ENCODE measurements around the gene SRGAP1.
"Not testable (repeated sequence)": the region's sequence is repeated elsewhere in the genome, so short reads cannot be mapped to it uniquely, and the experiment has no call there.

The SRGAP1 gene

DNA sequence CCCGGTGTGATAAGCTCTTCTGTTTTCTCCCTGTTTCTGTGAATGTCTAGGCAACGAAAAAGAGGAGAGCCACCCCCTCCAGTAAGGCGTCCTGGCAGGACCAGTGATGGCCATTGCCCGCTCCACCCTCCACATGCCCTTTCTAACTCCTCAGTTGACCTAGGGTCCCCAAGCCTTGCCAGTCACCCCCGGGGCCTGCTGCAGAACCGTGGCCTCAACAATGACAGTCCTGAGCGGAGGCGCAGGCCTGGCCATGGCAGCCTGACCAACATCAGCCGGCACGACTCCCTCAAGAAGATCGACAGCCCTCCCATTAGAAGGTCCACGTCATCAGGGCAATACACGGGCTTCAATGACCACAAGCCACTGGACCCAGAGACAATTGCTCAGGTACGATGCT is 283.3 kb downstream of the SRGAP1 start:
- CTCF ChIA-PET, result no interaction called here
- no peaks in the 10 kb centered on the region for H3K9me3 ChIP-seq (ENCODE audit: control insufficient read depth, insufficient read depth, low read depth, low read length)
- H3K4me1 ChIP-seq (ENCODE audit: control insufficient read depth, insufficient read depth, low read length), result no peaks in the 10 kb centered on the region
- peaks cover 0 to 8% of the 10 kb centered on the region in 2 experiments; a peak in 2 of 3 replicates for H3K36me3 ChIP-seq (ENCODE audit: control insufficient read depth in 2 of 2, insufficient read depth in 1 of 2, low read length in 2 of 2)
- no peak overlapping the region for H3K27ac ChIP-seq (ENCODE audit: extremely low read depth, low read depth, low read length)
- POLR2A ChIA-PET, result no interaction called here
- TF ChIP-seq, protein P1, sequence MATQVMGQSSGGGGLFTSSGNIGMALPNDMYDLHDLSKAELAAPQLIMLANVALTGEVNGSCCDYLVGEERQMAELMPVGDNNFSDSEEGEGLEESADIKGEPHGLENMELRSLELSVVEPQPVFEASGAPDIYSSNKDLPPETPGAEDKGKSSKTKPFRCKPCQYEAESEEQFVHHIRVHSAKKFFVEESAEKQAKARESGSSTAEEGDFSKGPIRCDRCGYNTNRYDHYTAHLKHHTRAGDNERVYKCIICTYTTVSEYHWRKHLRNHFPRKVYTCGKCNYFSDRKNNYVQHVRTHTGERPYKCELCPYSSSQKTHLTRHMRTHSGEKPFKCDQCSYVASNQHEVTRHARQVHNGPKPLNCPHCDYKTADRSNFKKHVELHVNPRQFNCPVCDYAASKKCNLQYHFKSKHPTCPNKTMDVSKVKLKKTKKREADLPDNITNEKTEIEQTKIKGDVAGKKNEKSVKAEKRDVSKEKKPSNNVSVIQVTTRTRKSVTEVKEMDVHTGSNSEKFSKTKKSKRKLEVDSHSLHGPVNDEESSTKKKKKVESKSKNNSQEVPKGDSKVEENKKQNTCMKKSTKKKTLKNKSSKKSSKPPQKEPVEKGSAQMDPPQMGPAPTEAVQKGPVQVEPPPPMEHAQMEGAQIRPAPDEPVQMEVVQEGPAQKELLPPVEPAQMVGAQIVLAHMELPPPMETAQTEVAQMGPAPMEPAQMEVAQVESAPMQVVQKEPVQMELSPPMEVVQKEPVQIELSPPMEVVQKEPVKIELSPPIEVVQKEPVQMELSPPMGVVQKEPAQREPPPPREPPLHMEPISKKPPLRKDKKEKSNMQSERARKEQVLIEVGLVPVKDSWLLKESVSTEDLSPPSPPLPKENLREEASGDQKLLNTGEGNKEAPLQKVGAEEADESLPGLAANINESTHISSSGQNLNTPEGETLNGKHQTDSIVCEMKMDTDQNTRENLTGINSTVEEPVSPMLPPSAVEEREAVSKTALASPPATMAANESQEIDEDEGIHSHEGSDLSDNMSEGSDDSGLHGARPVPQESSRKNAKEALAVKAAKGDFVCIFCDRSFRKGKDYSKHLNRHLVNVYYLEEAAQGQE (tag by site-specific recombination; IDR thresholded peaks at IDR 0.05), result no peak
- TF ChIP-seq ZNF10 (tag by site-specific recombination; IDR thresholded peaks at IDR 0.05) (no peak), ZSCAN23 (tag by site-specific recombination; IDR thresholded peaks at IDR 0.05) (no peak), ZNF791 (tag by site-specific recombination; IDR thresholded peaks at IDR 0.05) (no peak), ZFP41 (tag by site-specific recombination; IDR thresholded peaks at IDR 0.05; ENCODE audit: borderline replicate concordance) (no peak)
- TF ChIP-seq, protein P2, sequence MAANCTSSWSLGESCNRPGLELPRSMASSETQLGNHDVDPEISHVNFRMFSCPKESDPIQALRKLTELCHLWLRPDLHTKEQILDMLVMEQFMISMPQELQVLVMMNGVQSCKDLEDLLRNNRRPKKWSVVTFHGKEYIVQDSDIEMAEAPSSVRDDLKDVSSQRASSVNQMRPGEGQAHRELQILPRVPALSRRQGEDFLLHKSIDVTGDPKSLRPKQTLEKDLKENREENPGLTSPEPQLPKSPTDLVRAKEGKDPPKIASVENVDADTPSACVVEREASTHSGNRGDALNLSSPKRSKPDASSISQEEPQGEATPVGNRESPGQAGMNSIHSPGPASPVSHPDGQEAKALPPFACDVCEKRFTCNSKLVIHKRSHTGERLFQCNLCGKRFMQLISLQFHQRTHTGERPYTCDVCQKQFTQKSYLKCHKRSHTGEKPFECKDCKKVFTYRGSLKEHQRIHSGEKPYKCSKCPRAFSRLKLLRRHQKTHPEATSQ (tag by site-specific recombination; IDR thresholded peaks at IDR 0.05), result no peak
- H3K4me3 ChIP-seq (ENCODE audit: low read depth, low read length), result no peak overlapping the region

DNA sequence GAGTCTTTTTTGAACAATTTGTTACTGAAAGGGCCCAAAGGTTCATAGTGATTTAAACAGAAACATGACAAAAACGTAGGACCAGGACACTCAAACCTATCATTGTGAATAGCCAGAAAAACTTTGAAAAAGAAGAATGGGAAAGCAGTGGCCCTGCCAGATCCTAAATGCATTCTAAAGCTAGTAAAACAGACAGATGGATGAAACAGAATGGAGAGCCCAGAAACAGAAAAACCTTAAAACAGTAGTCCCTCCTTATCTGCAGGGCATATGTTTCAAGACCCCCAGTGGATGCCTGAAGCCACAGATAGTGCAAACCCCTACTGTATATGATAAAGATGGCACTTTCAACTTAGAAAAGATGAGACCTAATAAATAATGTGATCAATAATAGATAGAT is 283.9 kb downstream of the SRGAP1 start:
- TF ChIP-seq ZXDB (tag by site-specific recombination; IDR thresholded peaks at IDR 0.05) (no peak), ZBTB6 (tag by site-specific recombination; IDR thresholded peaks at IDR 0.05) (no peak), ZNF76 (tag by site-specific recombination; IDR thresholded peaks at IDR 0.05; ENCODE audit: borderline replicate concordance, low read depth) (no peak), ZNF843 (tag by site-specific recombination; IDR thresholded peaks at IDR 0.05) (no peak), ZFHX2 (tag by site-specific recombination; conservative IDR thresholded peaks at IDR 0.05) (no peak), ZSCAN4 (tag by site-specific recombination; IDR thresholded peaks at IDR 0.05) (no peak), ZNF624 (tag by site-specific recombination; IDR thresholded peaks at IDR 0.05) (no peak), ZNF510 (tag by site-specific recombination; IDR thresholded peaks at IDR 0.05; ENCODE audit: insufficient replicate concordance) (no peak)
- TF ChIP-seq, protein P3, sequence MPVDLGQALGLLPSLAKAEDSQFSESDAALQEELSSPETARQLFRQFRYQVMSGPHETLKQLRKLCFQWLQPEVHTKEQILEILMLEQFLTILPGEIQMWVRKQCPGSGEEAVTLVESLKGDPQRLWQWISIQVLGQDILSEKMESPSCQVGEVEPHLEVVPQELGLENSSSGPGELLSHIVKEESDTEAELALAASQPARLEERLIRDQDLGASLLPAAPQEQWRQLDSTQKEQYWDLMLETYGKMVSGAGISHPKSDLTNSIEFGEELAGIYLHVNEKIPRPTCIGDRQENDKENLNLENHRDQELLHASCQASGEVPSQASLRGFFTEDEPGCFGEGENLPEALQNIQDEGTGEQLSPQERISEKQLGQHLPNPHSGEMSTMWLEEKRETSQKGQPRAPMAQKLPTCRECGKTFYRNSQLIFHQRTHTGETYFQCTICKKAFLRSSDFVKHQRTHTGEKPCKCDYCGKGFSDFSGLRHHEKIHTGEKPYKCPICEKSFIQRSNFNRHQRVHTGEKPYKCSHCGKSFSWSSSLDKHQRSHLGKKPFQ (tag by site-specific recombination; IDR thresholded peaks at IDR 0.05), result no peak
- TF ChIP-seq, protein P4, sequence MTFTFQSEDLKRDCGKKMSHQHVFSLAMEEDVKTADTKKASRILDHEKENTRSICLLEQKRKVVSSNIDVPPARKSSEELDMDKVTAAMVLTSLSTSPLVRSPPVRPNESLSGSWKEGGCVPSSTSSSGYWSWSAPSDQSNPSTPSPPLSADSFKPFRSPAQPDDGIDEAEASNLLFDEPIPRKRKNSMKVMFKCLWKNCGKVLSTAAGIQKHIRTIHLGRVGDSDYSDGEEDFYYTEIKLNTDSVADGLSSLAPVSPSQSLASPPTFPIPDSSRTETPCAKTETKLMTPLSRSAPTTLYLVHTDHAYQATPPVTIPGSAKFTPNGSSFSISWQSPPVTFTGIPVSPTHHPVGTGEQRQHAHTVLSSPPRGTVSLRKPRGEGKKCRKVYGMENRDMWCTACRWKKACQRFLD (tag by site-specific recombination; IDR thresholded peaks at IDR 0.05), result no peak
- ChIA-PET POLR2A (no interaction called here), CTCF (no interaction called here)
- Histone ChIP-seq H3K4me3 (ENCODE audit: low read depth, low read length) (no peak overlapping the region), H3K27ac (ENCODE audit: extremely low read depth, low read depth, low read length) (no peak overlapping the region), H3K36me3 (ENCODE audit: control insufficient read depth in 2 of 2, insufficient read depth in 1 of 2, low read length in 2 of 2) (peaks cover 0 to 8% of the 10 kb centered on the region in 2 experiments; a peak in 2 of 3 replicates), H3K9me3 (ENCODE audit: control insufficient read depth, insufficient read depth, low read depth, low read length) (no peaks in the 10 kb centered on the region), H3K4me1 (ENCODE audit: control insufficient read depth, insufficient read depth, low read length) (no peaks in the 10 kb centered on the region)

- H3K27ac ChIP-seq (ENCODE audit: extremely low read depth, low read depth, low read length); H3K4me3 ChIP-seq (ENCODE audit: low read depth, low read length); H3K9me3 ChIP-seq (ENCODE audit: control insufficient read depth, insufficient read depth, low read depth, low read length); POLR2A ChIA-PET; CTCF ChIA-PET; H3K4me1 ChIP-seq (ENCODE audit: control insufficient read depth, insufficient read depth, low read length); H3K36me3 ChIP-seq (ENCODE audit: control insufficient read depth in 2 of 2, insufficient read depth in 1 of 2, low read length in 2 of 2): not testable (repeated sequence)
Measured at GRCh38 chr12:64130476-64130875, 286.0 kb downstream of the SRGAP1 start.

GRCh38 chr12:64131456-64131855 is 287.0 kb downstream of the SRGAP1 start:
- POLR2A ChIA-PET, CTCF ChIA-PET: not testable (repeated sequence)

More at GRCh38 chr12:64131456-64131855, 287.0 kb downstream of the SRGAP1 start:
- not testable (repeated sequence) for H3K27ac ChIP-seq (ENCODE audit: extremely low read depth, low read depth, low read length); H3K4me3 ChIP-seq (ENCODE audit: low read depth, low read length); H3K9me3 ChIP-seq (ENCODE audit: control insufficient read depth, insufficient read depth, low read depth, low read length); H3K36me3 ChIP-seq (ENCODE audit: control insufficient read depth in 2 of 2, insufficient read depth in 1 of 2, low read length in 2 of 2); H3K4me1 ChIP-seq (ENCODE audit: control insufficient read depth, insufficient read depth, low read length)
